GM21447 (cell line): ENCODE results near the gene PDE9A.

Experiments used
- ATAC-seq: cut with Tn5 transposase; IDR thresholded peaks from one replicate; pipeline ENCODE4 v1.9.1; 2021; ENCODE audit not compliant: unreplicated experiment

PDE9A gene

DNA sequence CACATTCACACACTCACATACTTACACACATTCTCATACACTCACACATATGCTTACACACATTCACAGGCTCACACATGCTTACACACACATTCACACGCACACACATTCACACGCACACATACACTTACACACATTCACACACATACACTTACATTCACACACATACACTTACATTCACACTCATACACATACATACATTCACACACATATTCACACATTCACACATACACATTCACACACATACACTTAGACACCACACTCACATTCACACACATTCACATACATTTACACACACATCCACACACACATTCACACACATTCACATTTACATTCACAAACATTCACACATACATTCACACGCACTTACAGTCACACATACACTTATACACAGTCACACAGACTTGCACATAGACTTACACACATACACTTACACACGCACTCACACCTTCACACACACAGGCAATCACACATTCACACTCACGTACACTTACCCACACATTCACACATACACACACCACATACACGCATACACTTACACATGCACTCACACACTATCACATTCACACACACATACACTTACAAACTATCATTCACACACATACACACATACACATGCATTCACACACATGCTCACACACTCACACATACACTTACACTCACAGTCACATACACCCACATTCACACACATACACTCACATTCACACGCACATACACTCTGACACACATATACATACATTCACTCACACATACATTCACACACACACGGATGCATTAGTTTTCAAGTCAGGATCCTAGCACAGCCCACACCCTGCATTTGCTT, 16.8 kb downstream of the PDE9A start:
- ATAC-seq, result no peak

DNA sequence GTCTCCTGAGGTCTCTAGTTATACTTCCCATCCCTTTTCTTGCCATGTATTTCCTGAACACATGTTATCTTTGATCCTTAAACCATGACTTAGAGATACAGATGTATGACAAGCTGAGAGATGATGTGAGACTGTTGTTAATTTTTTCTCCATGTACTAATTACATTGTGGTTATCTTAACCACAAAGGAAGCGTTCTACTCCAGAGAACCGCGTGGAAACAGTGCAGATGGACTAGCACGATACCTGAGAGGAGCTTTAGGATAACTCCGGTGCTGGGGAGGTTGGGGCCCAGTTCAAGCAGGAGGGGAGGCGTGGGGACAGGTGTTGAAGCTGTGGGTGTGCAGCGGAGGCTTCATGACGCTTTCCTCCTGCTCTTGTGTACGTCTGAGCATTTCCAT, 17.5 kb downstream of the PDE9A start:
- no peak for ATAC-seq

DNA sequence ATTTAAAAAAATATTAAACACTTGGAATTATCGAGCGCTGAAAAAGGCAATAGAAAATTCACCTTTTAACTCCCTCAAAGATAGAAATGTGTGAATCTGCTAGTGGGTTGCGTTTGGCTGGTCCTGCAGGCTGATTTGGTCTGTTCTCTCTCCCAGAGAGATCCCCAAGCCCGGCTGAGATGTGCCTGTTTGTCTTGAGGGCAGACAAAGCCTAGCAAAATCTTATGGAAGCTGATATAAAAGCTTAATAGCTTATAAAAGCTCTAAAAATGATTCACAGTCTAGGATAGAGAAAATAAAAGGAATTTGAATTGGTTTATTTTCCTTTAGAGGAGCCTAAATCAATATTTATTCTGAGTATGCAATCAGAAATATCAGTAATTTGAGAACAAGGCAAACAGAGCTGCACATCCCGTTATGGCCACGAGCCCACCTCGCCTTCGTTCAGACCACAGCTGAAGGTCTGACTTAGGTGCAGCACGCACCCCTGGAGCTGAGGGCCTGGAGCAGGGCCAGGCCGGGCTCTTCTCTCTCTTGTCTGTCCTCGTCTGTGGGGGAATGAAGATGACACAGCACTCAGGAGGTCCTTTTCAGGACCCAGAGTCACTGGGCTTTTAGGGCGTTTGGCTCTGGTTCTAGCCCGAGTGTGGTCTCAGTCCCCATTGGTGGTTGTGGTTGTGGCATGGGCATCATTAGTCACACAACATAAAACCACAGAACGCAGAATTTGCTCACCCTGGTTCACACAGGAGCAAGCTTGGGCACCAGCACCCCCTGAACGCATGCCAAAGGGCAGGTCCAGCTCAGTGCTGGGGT, 18.6 kb downstream of the PDE9A start:
- ATAC-seq, result no peak

GRCh38 chr21:42672699-42673458, 19.5 kb downstream of the PDE9A start:
- ATAC-seq, result no peak

GRCh38 chr21:42673633-42674328, 20.4 kb downstream of the PDE9A start:
- no peak for ATAC-seq

DNA sequence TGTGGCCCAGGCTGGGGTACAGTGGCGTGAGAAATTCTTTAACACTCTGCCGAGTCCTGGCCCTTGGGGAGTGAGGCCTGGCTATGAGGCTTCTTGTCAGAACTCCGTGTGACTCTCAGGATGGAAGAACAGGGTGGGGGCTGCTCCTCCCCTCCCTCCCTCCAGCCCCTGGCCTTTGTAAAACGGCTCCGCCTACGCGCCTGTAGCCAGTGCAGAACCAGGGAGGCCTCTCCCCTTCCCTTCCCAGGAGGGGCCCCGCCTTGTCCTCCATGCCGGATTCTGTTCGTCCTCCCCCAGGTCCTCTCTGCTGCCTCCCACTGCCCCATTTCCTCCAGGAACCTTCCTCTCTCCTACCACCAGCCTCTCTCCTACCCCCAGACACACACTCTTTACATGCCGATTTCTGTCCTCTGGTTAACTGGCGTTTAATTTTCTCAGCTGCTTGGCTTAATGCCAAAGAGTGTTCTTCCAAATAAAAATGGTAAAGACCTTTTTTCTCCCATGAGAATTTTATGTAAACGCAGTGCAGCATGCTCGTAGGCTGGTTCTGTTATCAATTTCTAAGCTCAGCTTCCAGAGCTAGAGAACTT, 21.0 kb downstream of the PDE9A start:
- ATAC-seq, result no peak

- ATAC-seq, result no peak
These were observed 22.0 kb downstream of the PDE9A start for GRCh38 chr21:42675403-42675802.

GRCh38 chr21:42676808-42677207, 23.4 kb downstream of the PDE9A start:
- ATAC-seq, result no peak

GRCh38 chr21:42677339-42678321, 24.2 kb downstream of the PDE9A start:
- no peak for ATAC-seq

DNA sequence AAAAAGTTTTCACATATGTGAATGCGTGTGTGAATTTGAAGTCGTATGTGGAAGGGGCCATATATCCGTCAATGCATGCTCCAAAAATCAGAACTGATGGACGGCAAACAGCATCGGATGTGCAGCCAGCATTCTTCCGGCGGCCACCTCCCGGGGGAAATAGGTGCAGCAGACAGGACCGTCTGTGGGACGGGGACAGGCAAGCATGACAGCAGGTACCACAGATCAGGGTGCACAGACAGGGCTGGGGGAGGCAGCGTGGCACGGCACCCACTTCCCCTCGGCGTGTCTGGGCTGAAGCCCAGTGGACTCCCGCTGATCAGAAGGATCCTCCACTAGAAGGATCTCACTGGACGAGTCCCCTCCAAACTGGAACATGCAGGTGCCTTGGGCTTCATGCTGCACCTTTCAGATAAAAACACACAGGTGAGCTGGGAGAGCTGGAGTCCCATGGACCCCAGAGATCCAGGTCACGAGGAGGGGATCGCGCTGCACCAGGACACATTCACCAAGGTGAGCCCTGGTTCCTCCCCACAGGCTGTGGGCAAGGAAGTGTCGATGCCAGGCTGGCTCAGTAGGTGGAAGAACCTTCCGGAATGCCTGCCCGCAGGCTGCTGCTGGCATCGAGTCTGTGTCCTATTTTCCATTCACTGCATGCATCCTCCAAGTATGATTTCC, 25.3 kb downstream of the PDE9A start:
- no peak for ATAC-seq

GRCh38 chr21:42679319-42680057, 26.1 kb downstream of the PDE9A start:
- ATAC-seq, result no peak

DNA sequence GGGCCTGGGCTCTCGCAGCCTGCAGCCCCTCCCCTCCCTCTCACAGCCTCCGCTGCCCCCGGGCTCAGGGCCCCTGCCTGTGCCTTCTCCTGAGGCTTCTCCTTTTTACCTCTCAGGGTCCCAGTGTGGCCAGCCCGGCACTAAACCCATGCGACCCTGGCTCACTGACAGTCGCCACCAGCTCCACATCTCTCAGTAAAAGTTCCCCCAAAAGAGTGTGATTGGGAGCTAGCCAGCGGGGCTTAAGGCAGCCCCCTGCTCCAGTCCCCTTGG, 26.6 kb downstream of the PDE9A start:
- ATAC-seq, result no peak

DNA sequence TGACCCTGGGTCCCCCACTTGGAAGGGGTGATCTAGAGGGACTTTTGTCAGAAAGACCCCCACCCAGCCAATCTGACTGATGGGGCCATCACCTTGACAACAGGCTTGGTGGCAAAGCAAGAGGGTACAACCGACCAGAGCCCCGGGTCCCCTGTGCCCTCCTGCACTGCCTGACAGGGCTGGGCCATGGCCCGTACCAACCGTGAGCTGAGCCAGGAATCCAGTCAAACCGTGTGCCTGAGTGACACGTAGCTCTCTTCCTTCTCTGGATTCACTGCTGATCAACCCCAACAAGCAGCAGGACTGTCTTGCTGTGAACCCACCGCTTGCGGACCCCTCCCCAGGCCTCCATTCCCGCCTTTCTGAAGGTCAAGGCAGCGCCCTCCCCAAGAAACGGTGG, 27.0 kb downstream of the PDE9A start:
- ATAC-seq, result no peak

DNA sequence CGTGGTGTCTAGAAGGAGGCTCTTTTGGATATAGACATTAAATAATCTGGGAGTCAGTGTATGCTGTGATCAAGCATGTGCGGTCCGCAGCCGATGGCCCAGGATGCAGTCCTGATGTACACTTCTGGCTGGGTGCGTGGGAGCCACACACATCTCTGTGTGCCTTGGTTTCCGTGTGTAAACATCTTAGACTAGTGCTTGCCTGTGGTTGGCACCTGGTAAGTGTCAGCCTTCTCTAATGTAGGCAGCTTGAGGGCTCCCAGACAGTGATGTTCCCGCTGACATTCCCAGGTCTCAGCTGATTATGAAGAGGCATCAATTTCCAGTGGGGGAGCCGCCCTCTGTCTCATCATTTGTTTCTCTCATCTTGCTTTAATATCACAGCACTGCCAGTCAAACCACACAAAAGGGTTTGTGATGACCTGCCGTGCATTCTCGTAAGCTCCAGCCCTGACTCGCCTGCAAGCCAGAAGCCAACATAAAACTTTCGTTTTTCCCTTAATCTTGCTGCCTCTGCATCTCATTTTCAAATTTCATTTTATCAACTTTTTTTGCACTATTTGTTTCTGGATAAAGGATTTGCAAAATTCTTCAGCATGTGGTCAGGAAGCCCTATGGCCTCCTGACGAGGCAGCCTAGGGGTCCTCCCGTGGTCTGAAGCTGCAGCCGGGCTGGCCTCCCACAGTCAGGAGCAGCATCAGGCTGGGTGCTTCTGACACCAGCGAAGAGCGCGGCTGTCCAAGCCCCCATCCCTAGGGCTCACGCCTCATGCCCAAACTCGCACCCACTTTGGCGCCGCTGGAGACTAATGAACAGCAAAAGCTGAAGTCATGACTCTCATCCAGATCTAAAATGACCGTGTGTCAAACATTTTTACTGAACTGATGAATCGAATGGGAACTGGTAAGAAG, 28.1 kb downstream of the PDE9A start:
- ATAC-seq, result no peak

DNA sequence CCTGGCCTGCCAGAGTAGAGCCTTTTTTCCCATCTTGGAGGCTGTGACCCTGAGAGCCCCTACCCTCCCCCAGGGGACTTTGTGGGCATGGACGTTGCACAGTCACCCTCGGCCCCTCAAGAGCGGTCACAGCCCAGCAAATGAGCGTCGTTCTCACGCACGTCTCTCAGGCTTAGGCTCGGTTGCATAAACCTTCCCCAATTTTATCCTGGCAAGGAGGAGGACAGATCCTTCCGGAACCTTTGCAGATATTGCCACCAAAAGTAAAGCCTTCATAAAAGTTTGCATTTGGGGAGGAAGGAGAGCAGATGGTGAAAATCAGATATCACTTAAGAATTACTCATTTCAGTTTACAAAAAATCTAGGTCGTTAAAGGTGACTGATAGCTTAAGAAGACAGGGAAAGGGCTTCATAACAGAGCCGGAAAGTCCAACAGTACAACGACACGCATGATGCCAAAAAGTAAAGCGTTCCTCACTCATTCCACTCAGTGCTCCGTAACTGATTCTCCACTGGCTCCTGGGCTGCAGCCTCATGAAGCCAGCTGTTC, 29.3 kb downstream of the PDE9A start:
- ATAC-seq, result no peak

DNA sequence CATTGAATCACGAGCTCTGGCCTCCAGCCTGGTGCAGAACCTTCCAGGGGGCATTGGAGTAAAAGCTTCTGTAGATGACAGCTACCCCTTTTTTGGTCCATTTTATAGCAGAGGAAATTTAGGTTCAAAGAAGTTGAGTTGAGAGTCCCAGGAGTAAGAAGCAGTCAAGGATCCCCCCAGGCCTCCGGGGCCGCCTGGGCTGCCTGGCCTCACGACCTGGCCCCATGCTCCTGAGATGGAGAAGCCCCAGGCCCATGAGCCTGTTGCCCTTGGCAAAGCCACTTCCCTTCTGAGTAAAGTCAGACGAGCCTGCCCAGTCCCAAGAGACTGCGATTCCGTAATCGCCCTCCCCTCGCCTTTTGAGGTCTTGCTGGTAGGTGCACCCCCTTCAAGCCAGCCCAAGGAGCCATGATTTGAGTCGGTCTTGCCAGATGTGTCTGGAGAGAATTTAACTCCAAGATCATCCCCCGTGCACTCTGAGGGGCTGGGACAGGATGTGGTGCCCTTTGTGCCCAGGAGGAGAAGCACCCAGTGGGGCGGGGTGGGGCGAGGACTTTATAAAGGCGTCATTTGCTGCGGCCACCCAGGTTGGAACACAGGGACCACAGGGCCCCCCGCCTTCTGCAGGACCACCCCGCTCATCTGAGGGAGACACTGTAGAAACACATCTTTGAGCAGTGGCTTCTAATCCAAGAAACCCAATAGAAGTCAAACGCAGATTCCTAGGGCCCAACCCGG, 30.1 kb downstream of the PDE9A start:
- no peak for ATAC-seq
